Esophagus squamous epithelium (tissue), 5 donors: ENCODE data around the gene GLIS1. TPM values are rescaled to one million over a fixed set of nuclear protein-coding genes. Genes with fewer than 3 reads are reported as not detected.

Source experiments
- DNase-seq: peaks from one replicate; lab custom pipeline; 2025; lab: John Stamatoyannopoulos, UW
- H3K27ac ChIP-seq, 4 donors: fragments of 200-600 bp; sonication (generic); one replicate each; pipeline ENCODE4 v1.5.1; 2016 to 2019; ENCODE audit warnings: mild to moderate bottlenecking in 1 of 4
- H3K27me3 ChIP-seq, 4 donors: fragments of 200-600 bp; sonication (generic); 1 replicate in 3 of 4; 2 replicates in 1 of 4; pipeline versions ENCODE4 v1.5.1 to v1.6.0; 2017 to 2021; ENCODE audit warnings: antibody characterized with exemption in 1 of 4
- H3K36me3 ChIP-seq, 3 donors: fragments of 200-600 bp; sonication (generic); one replicate each; pipeline ENCODE4 v1.5.1; 2016 to 2019
- H3K4me1 ChIP-seq, 3 donors: fragments of 200-600 bp; sonication (generic); one replicate each; pipeline ENCODE4 v1.5.1; 2017 to 2019
- H3K4me3 ChIP-seq, 4 donors: fragments of 200-600 bp; sonication (generic); 1 replicate in 3 of 4; 2 replicates in 1 of 4; pipeline ENCODE4 v1.5.1; 2016 to 2019; ENCODE audit warnings: mild to moderate bottlenecking in 2 of 4, moderate library complexity in 1 of 4
- H3K9me3 ChIP-seq, 3 donors: fragments of 200-600 bp; sonication (generic); one replicate each; pipeline ENCODE4 v1.5.1; 2016 to 2019
- CTCF ChIP-seq, 6 experiments: fragments of 450-650 bp in 4 of 6; fragments of 200-600 bp in 2 of 6; sonication (generic) in 2 of 6; IDR thresholded peaks; one replicate each; pipeline ENCODE4 v1.5.1; 2016 to 2019; ENCODE audit warnings: antibody characterized with exemption in 6 of 6, mild to moderate bottlenecking in 4 of 6, moderate library complexity in 4 of 6
- POLR2A ChIP-seq, 4 donors: fragments of 450-650 bp; IDR thresholded peaks; one replicate each; pipeline ENCODE4 v1.6.1; 2017; ENCODE audit warnings: antibody characterized with exemption in 4 of 4, mild to moderate bottlenecking in 4 of 4, moderate library complexity in 3 of 4
- WGBS, 2 donors: methylation state at CpG; one replicate each; pipeline ENCODE4 v1.1.5; 2018; 5-methylcytosine and 5-hydroxymethylcytosine counted together
- intact Hi-C: fragments of 100-400 bp; cut with DNase I; formaldehyde crosslinking; loops from one replicate; pipeline ENCODE4 v1.15.0; 2022
- total RNA-seq, 4 donors: library from RNA; depleted of rRNA; stranded (reverse); fragments of >200 nt; gene quantifications; one replicate each; pipeline ENCODE4 v1.1.0, GENCODE V29; 2016
- donor health status: DM: yes; HTN: yes; CAD: no.

GLIS1 gene
- total RNA-seq, 4 donors from 2014 or later: 0.57 TPM; not detected in 3

GRCh38 chr1:53729456-53730223, 9.3 kb downstream of the GLIS1 start:
- Histone ChIP-seq H3K27me3 (peaks cover 0 to 38% (median 0%) of the 10 kb centered on the region in 4 donors), H3K27ac (peak overlapping the region in 1 of 4 donors; percentile 6), H3K9me3 (no peaks in the 10 kb centered on the region), H3K4me3 (no peak overlapping the region), H3K4me1 (no peaks in the 10 kb centered on the region), H3K36me3 (no peaks in the 10 kb centered on the region)
- intact Hi-C loops: no loop called here
- TF ChIP-seq CTCF (IDR thresholded peaks at IDR 0.05): no peak
- TF ChIP-seq POLR2A (IDR thresholded peaks at IDR 0.05): no peak
- 76 to 83% methylated on average over 16 of the region's 16 CpGs for WGBS, 2 donors
- no peak for DNase-seq

- Histone ChIP-seq H3K27me3 (peaks cover 0 to 31% (median 0%) of the 10 kb centered on the region in 4 donors), H3K4me3 (no peak overlapping the region), H3K36me3 (no peaks in the 10 kb centered on the region), H3K27ac (no peak overlapping the region), H3K9me3 (no peaks in the 10 kb centered on the region), H3K4me1 (no peaks in the 10 kb centered on the region)
- intact Hi-C loops: no loop called here
- 76 to 78% methylated on average over 17 of the region's 17 CpGs for WGBS, 2 donors
- DNase-seq: no peak
- TF ChIP-seq CTCF (IDR thresholded peaks at IDR 0.05): no peak
- TF ChIP-seq POLR2A (IDR thresholded peaks at IDR 0.05): no peak
Measured at GRCh38 chr1:53728702-53729455, 10.1 kb downstream of the GLIS1 start.

- WGBS, 2 donors: 33 to 56% methylated on average over 1 of the region's 1 CpG
Measured at GRCh38 chr1:53728196-53728595, 10.8 kb downstream of the GLIS1 start.

GRCh38 chr1:53727461-53728092, 11.4 kb downstream of the GLIS1 start:
- no peak for DNase-seq
- TF ChIP-seq POLR2A (IDR thresholded peaks at IDR 0.05) (no peak), CTCF (IDR thresholded peaks at IDR 0.05) (no peak)
- Histone ChIP-seq H3K9me3 (no peaks in the 10 kb centered on the region), H3K36me3 (no peaks in the 10 kb centered on the region), H3K4me3 (no peak overlapping the region), H3K27ac (no peak overlapping the region), H3K4me1 (no peaks in the 10 kb centered on the region), H3K27me3 (peaks cover 0 to 20% (median 0%) of the 10 kb centered on the region in 4 donors)
- intact Hi-C loops: no loop called here
- WGBS, 2 donors: 85 to 91% methylated on average over 4 to 7 of the region's 7 CpGs

More at GRCh38 chr1:53728196-53728595, 10.8 kb downstream of the GLIS1 start:
- TF ChIP-seq CTCF (IDR thresholded peaks at IDR 0.05): no peak
- no peak for TF ChIP-seq POLR2A (IDR thresholded peaks at IDR 0.05)
- Histone ChIP-seq H3K9me3 (no peaks in the 10 kb centered on the region), H3K36me3 (no peaks in the 10 kb centered on the region), H3K27me3 (peaks cover 0 to 24% (median 0%) of the 10 kb centered on the region in 4 donors), H3K4me3 (no peak overlapping the region), H3K4me1 (no peaks in the 10 kb centered on the region), H3K27ac (no peak overlapping the region)
- intact Hi-C loops: no loop called here
- no peak for DNase-seq
